ENCODE results near the gene SLITRK1.

The SLITRK1 gene

DNA sequence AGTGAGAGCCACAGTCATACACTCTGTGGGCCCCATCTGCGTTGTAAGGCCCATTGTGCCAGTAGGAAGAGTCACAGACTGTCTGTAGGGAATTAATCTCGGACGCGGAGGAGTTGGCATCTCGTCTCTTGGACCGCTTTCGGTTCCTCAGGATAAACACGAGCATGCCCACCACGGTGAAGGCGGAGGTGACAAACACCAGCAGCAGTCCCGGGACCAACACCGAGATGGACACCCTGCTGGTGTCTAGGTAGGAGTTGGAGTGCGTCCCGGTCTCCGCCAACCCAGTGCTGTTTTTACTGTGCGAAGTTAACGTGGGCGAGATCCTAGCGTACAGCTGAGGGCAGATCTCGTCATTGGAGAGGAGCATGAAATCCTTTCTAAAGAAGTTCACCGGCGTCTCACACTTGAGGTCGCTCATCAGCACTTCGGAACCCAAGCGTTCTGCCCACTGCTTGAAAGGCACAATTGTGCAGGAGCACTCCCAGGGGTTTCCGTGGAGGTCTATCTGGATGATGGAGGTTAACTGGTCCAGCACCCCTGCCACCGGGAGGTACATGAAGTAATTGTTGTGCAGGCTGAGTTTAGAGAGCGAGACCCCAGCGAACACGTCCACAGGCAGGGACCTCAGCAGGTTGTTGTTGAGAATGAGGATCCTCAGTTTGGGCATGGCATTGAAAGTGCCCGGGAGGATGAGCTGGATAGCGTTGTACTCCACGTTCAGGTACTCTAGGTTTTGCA lies 2.7 kb downstream of the SLITRK1 start:
- H3K4me3 ChIP-seq (ENCODE audit: low read depth, low read length): peak overlapping the region; percentile 49
- no peak for TF ChIP-seq CTCF (IDR thresholded peaks at IDR 0.05; ENCODE audit: low read depth, low read length)

- H3K4me3 ChIP-seq (ENCODE audit: low read depth, low read length): peak overlapping the region; percentile 49
- TF ChIP-seq CTCF (IDR thresholded peaks at IDR 0.05; ENCODE audit: low read depth, low read length): no peak
Observed at GRCh38 chr13:83878691-83879430, 3.4 kb downstream of the SLITRK1 start.

- no peak for TF ChIP-seq CTCF (IDR thresholded peaks at IDR 0.05; ENCODE audit: low read depth, low read length)
- H3K4me3 ChIP-seq (ENCODE audit: low read depth, low read length): no peak overlapping the region
Observed at GRCh38 chr13:83877651-83878355, 4.5 kb downstream of the SLITRK1 start.

GRCh38 chr13:83876546-83876945 lies 5.7 kb downstream of the SLITRK1 start:
- H3K4me3 ChIP-seq (ENCODE audit: low read depth, low read length): no peak overlapping the region
- TF ChIP-seq CTCF (IDR thresholded peaks at IDR 0.05; ENCODE audit: low read depth, low read length): no peak

- no peak for TF ChIP-seq CTCF (IDR thresholded peaks at IDR 0.05; ENCODE audit: low read depth, low read length)
- H3K4me3 ChIP-seq (ENCODE audit: low read depth, low read length): no peak overlapping the region
Observed at GRCh38 chr13:83867708-83868107, 14.6 kb downstream of the SLITRK1 start.

- TF ChIP-seq CTCF (IDR thresholded peaks at IDR 0.05; ENCODE audit: low read depth, low read length): no peak
- H3K4me3 ChIP-seq (ENCODE audit: low read depth, low read length): no peak overlapping the region
Observed at GRCh38 chr13:83865161-83866137, 16.8 kb downstream of the SLITRK1 start.

Data from WI38 (cell line).